ENCODE data around the gene P2RX4. TPM values are rescaled to one million over a fixed set of nuclear protein-coding genes. Genes with fewer than 3 reads are reported as not detected.

P2RX4 gene
- polyA plus RNA-seq, 1 donor (not counting 4 experiments of a cell fraction or from before 2014, with no cell fraction given): 5.1 TPM

- no peak overlapping the region for H3K27ac ChIP-seq (ENCODE audit: control insufficient read depth, insufficient read depth, low read length)
- DNase-seq (ENCODE audit: low read depth, low spot score) (no peak), FAIRE-seq (no peak)
- no peak overlapping the region for H3K9ac ChIP-seq (ENCODE audit: control insufficient read depth, extremely low read depth, insufficient read depth, low read length)
- TF ChIP-seq EZH2 (IDR thresholded peaks at IDR 0.05; ENCODE audit: low read length) (no peak), CTCF (optimal IDR thresholded peaks at IDR 0.05 in 1 of 3, IDR thresholded peaks at IDR 0.05 in 1 of 3, conservative IDR thresholded peaks at IDR 0.05 in 1 of 3; ENCODE audit: extremely low read depth in 1 of 3, insufficient read depth in 2 of 3, low read length in 3 of 3) (no peak)
- no peaks in the 10 kb centered on the region for H4K20me1 ChIP-seq (ENCODE audit: control insufficient read depth, extremely low read depth, insufficient read depth, low read length)
- H3K4me2 ChIP-seq (ENCODE audit: control insufficient read depth, extremely low read depth, insufficient read depth, low read depth, low read length): no peak overlapping the region
- H3K27me3 ChIP-seq (ENCODE audit: control insufficient read depth, extremely low read depth, insufficient read depth, low read length): no peaks in the 10 kb centered on the region
- no peaks in the 10 kb centered on the region for H3K79me2 ChIP-seq (ENCODE audit: control insufficient read depth, insufficient read depth, low read length)
- H3K4me1 ChIP-seq (ENCODE audit: control insufficient read depth, extremely low read depth, insufficient read depth, low read length): peaks cover 9% of the 10 kb centered on the region
- H2AFZ ChIP-seq (ENCODE audit: control insufficient read depth, low read length): no peak overlapping the region
- H3K36me3 ChIP-seq (ENCODE audit: control insufficient read depth in 2 of 2, extremely low read depth in 1 of 2, insufficient read depth in 2 of 2, low read length in 2 of 2): no peaks in the 10 kb centered on the region
- H3K9me3 ChIP-seq (ENCODE audit: control insufficient read depth, low read depth, low read length): no peaks in the 10 kb centered on the region
- no peak overlapping the region for H3K4me3 ChIP-seq (ENCODE audit: control insufficient read depth in 2 of 3, extremely low read depth in 1 of 3, insufficient read depth in 2 of 3, low read depth in 1 of 3, low read length in 3 of 3)
- H3K9me1 ChIP-seq (ENCODE audit: control insufficient read depth, extremely low read depth, insufficient read depth, low read length): no peaks in the 10 kb centered on the region
- dilution Hi-C loops (cut with MboI; ENCODE audit: extremely low pct_ligation_motif_present, low sequenced_read_pairs): no loop called here
These were observed 39.2 kb upstream of the P2RX4 start for GRCh38 chr12:121170611-121171260.

GRCh38 chr12:121172145-121172544 is 37.8 kb upstream of the P2RX4 start:
- Histone ChIP-seq H3K9me3 (ENCODE audit: control insufficient read depth, low read depth, low read length) (no peaks in the 10 kb centered on the region), H3K27me3 (ENCODE audit: control insufficient read depth, extremely low read depth, insufficient read depth, low read length) (no peaks in the 10 kb centered on the region), H3K27ac (ENCODE audit: control insufficient read depth, insufficient read depth, low read length) (no peak overlapping the region), H4K20me1 (ENCODE audit: control insufficient read depth, extremely low read depth, insufficient read depth, low read length) (no peaks in the 10 kb centered on the region), H3K9ac (ENCODE audit: control insufficient read depth, extremely low read depth, insufficient read depth, low read length) (no peak overlapping the region), H3K36me3 (ENCODE audit: control insufficient read depth in 2 of 2, extremely low read depth in 1 of 2, insufficient read depth in 2 of 2, low read length in 2 of 2) (no peaks in the 10 kb centered on the region), H3K4me2 (ENCODE audit: control insufficient read depth, extremely low read depth, insufficient read depth, low read depth, low read length) (no peak overlapping the region), H2AFZ (ENCODE audit: control insufficient read depth, low read length) (no peak overlapping the region), H3K9me1 (ENCODE audit: control insufficient read depth, extremely low read depth, insufficient read depth, low read length) (no peaks in the 10 kb centered on the region), H3K79me2 (ENCODE audit: control insufficient read depth, insufficient read depth, low read length) (no peaks in the 10 kb centered on the region), H3K4me1 (ENCODE audit: control insufficient read depth, extremely low read depth, insufficient read depth, low read length) (peaks cover 9% of the 10 kb centered on the region), H3K4me3 (ENCODE audit: control insufficient read depth in 2 of 3, extremely low read depth in 1 of 3, insufficient read depth in 2 of 3, low read depth in 1 of 3, low read length in 3 of 3) (no peak overlapping the region)
- TF ChIP-seq EZH2 (IDR thresholded peaks at IDR 0.05; ENCODE audit: low read length): no peak
- no peak for TF ChIP-seq CTCF (optimal IDR thresholded peaks at IDR 0.05 in 1 of 3, IDR thresholded peaks at IDR 0.05 in 1 of 3, conservative IDR thresholded peaks at IDR 0.05 in 1 of 3; ENCODE audit: extremely low read depth in 1 of 3, insufficient read depth in 2 of 3, low read length in 3 of 3)
- dilution Hi-C loops (cut with MboI; ENCODE audit: extremely low pct_ligation_motif_present, low sequenced_read_pairs): no loop called here
- DNase-seq (ENCODE audit: low read depth, low spot score): no peak
- no peak for FAIRE-seq

Data from keratinocyte (primary cell).